ENCODE data around the gene LILRB5. TPM values are rescaled to one million over a fixed set of nuclear protein-coding genes. Genes with fewer than 3 reads are reported as not detected.

The LILRB5 gene
- total and polyA plus RNA-seq, 2 of the 8 experiments (the other 6 are each of a cell fraction or from before 2014, with no cell fraction given): 0.05 TPM; not detected in 1

- Histone ChIP-seq H3K14ac (ENCODE audit: insufficient read length) (no peak overlapping the region), H2BK15ac (ENCODE audit: low read length) (no peak overlapping the region), H2AK5ac (ENCODE audit: low read depth, low read length) (no peak overlapping the region), H3K79me1 (ENCODE audit: low read depth, low read length) (no peaks in the 10 kb centered on the region), H3K4me2 (ENCODE audit: insufficient read depth in 1 of 2, low read depth in 2 of 2, low read length in 2 of 2) (no peak overlapping the region), H2AFZ (ENCODE audit: low read length) (no peak overlapping the region), H3K27ac (ENCODE audit: low read depth, low read length) (no peak overlapping the region), H3K23me2 (ENCODE audit: low read depth, low read length) (no peaks in the 10 kb centered on the region), H2BK20ac (ENCODE audit: low read length) (no peak overlapping the region), H2BK120ac (replicated peaks; ENCODE audit: low read depth, low read length) (no peak overlapping the region), H4K5ac (ENCODE audit: insufficient read length, low read depth, low read length) (no peak overlapping the region), H3K36me3 (ENCODE audit: control insufficient read depth in 2 of 4, insufficient read depth in 4 of 4, low read length in 3 of 4) (no peaks in the 10 kb centered on the region), H4K8ac (ENCODE audit: extremely low read depth, insufficient read depth, low read length) (no peak overlapping the region), H4K91ac (replicated peaks; ENCODE audit: insufficient read length, low read length) (no peak overlapping the region), H3K23ac (ENCODE audit: insufficient read length) (no peak overlapping the region), H3K79me2 (ENCODE audit: control insufficient read depth in 1 of 2, insufficient read depth in 2 of 2, low read length in 2 of 2) (no peaks in the 10 kb centered on the region), H3K4me1 (replicated peaks in 1 of 4; ENCODE audit: control insufficient read depth in 3 of 4, insufficient read depth in 4 of 4, low read length in 3 of 4) (no peaks in the 10 kb centered on the region), H3K9me3 (ENCODE audit: insufficient read depth in 2 of 2, low read depth in 1 of 2, low read length in 1 of 2) (no peaks in the 10 kb centered on the region), H2BK5ac (ENCODE audit: low read depth, low read length) (no peak overlapping the region), H3K9ac (replicated peaks in 1 of 4; ENCODE audit: extremely low read depth in 1 of 4, low read depth in 3 of 4, low read length in 3 of 4) (no peak overlapping the region), H3K27me3 (replicated peaks in 1 of 4; ENCODE audit: control insufficient read depth in 3 of 4, extremely low read depth in 1 of 4, insufficient read depth in 3 of 4, low read length in 3 of 4) (0 out of 7 replicates have a peak, but pooled peaks cover 0 to 8% (median 0%) of the 10 kb centered on the region in 4 experiments), H3K4me3 (ENCODE audit: extremely low read depth in 1 of 4, insufficient read depth in 2 of 4, low read depth in 3 of 4, low read length in 4 of 4) (no peak overlapping the region), H4K20me1 (replicated peaks in 1 of 2; ENCODE audit: control insufficient read depth in 1 of 2, insufficient read depth in 2 of 2, low read length in 2 of 2) (no peaks in the 10 kb centered on the region), H3K4ac (replicated peaks; ENCODE audit: insufficient read length, low read depth, low read length) (no peak overlapping the region), H2BK12ac (ENCODE audit: low read depth, low read length) (no peak overlapping the region), H3K18ac (ENCODE audit: extremely low read depth, low read length) (no peak overlapping the region), H3K56ac (replicated peaks; ENCODE audit: insufficient read length, low read depth, low read length) (no peak overlapping the region)
- no peak for FAIRE-seq
- no peak for DNase-seq (ENCODE audit: low read depth in 1 of 2, low spot score in 2 of 2)
- WGBS, 2 experiments (ENCODE audit: extremely low coverage in 1 of 2, insufficient coverage in 1 of 2, insufficient read length in 1 of 2, insufficient replicate concordance in 2 of 2, low coverage in 1 of 2, low lambda C conversion rate in 2 of 2, missing lambda C conversion rate in 1 of 2): 77% methylated on average over 4 of the region's 4 CpGs; no CpG with 5 or more reads in 1 of the 2 experiments
- CTCF ChIA-PET (ENCODE audit: partially characterized antibody): interaction anchor here (0.7 to 2.8 kb wide), 9 partner anchors 9 to 93 kb away, joined by 3 to 21 read pairs (median 5); no protein-coding TSS in a partner anchor
- POLR2A ChIA-PET (ENCODE audit: partially characterized antibody): interaction anchor here (1.5 kb wide), 1 partner anchor 97 kb away, joined by 5 read pairs; the partner anchor contains the start of gene RPS9
- TF ChIP-seq KDM4A (IDR thresholded peaks at IDR 0.05; ENCODE audit: low read depth, low read length, severe bottlenecking): no peak
- TF ChIP-seq YY1 (IDR thresholded peaks at IDR 0.05; ENCODE audit: low read depth, low read length): no peak
- no peak for TF ChIP-seq MAX (IDR thresholded peaks at IDR 0.05)
- no peak for TF ChIP-seq KDM5A (IDR thresholded peaks at IDR 0.05; ENCODE audit: low read length)
- no peak for TF ChIP-seq BRCA1 (IDR thresholded peaks at IDR 0.05; ENCODE audit: low read depth, low read length)
- TF ChIP-seq ATF2 (IDR thresholded peaks at IDR 0.05; ENCODE audit: low read length): no peak
- no peak for TF ChIP-seq SUZ12 (IDR thresholded peaks at IDR 0.05; ENCODE audit: low read length)
- TF ChIP-seq SP4 (IDR thresholded peaks at IDR 0.05; ENCODE audit: low read length): no peak
- no peak for TF ChIP-seq POLR2AphosphoS5 (IDR thresholded peaks at IDR 0.05; ENCODE audit: low read depth, low read length)
- no peak for TF ChIP-seq TAF7 (optimal IDR thresholded peaks at IDR 0.05; ENCODE audit: borderline replicate concordance, low read depth, low read length)
- TF ChIP-seq CBX5 (IDR thresholded peaks at IDR 0.05; ENCODE audit: low read depth, low read length): no peak
Observed at GRCh38 chr19:54298357-54299125, 41.5 kb upstream of the LILRB5 start.

All from H1 (cell line).